ENCODE results near the gene BICD1.
"Not testable (repeated sequence)": the region's sequence is repeated elsewhere in the genome, so short reads cannot be mapped to it uniquely, and the experiment has no call there.

Gene BICD1

GRCh38 chr12:32146074-32146873 is 39.6 kb downstream of the BICD1 start:
- no peak for DNase-seq

- DNase-seq: no peak
Measured at GRCh38 chr12:32148372-32148771, 41.7 kb downstream of the BICD1 start.

GRCh38 chr12:32149489-32149888 is 42.8 kb downstream of the BICD1 start:
- no peak for DNase-seq

- no peak for DNase-seq
Measured at GRCh38 chr12:32151086-32151485, 44.4 kb downstream of the BICD1 start.

GRCh38 chr12:32151552-32151951 is 44.9 kb downstream of the BICD1 start:
- DNase-seq: no peak

- no peak for DNase-seq
Measured at GRCh38 chr12:32155041-32155440, 48.4 kb downstream of the BICD1 start.

- no peak for DNase-seq
Measured at GRCh38 chr12:32155961-32156529, 49.4 kb downstream of the BICD1 start.

- DNase-seq: no peak
Measured at GRCh38 chr12:32158525-32158924, 51.9 kb downstream of the BICD1 start.

GRCh38 chr12:32159381-32159780 is 52.7 kb downstream of the BICD1 start:
- DNase-seq: no peak

- DNase-seq: no peak
Measured at GRCh38 chr12:32159925-32160324, 53.3 kb downstream of the BICD1 start.

- no peak for DNase-seq
Measured at GRCh38 chr12:32161058-32161457, 54.4 kb downstream of the BICD1 start.

- DNase-seq: no peak
Measured at GRCh38 chr12:32163596-32163995, 56.9 kb downstream of the BICD1 start.

GRCh38 chr12:32166510-32166909 is 59.9 kb downstream of the BICD1 start:
- no peak for DNase-seq

GRCh38 chr12:32170437-32170998 is 63.9 kb downstream of the BICD1 start:
- DNase-seq: no peak

GRCh38 chr12:32171211-32171610 is 64.6 kb downstream of the BICD1 start:
- no peak for DNase-seq

- DNase-seq: no peak
Measured at GRCh38 chr12:32176606-32177005, 70.0 kb downstream of the BICD1 start.

GRCh38 chr12:32178341-32179010 is 71.8 kb downstream of the BICD1 start:
- DNase-seq: no peak

- DNase-seq: no peak
Measured at GRCh38 chr12:32179011-32179395, 72.4 kb downstream of the BICD1 start.

- DNase-seq: no peak
Measured at GRCh38 chr12:32181498-32182175, 75.0 kb downstream of the BICD1 start.

- DNase-seq: no peak
Measured at GRCh38 chr12:32183650-32184049, 77.0 kb downstream of the BICD1 start.

- DNase-seq: not testable (repeated sequence)
Measured at GRCh38 chr12:32187127-32187526, 80.5 kb downstream of the BICD1 start.

GRCh38 chr12:32191445-32191844 is 84.8 kb downstream of the BICD1 start:
- DNase-seq: no peak

Measured in activated gamma-delta T cell (primary cell).